A549 (cell line): ENCODE results near the gene HERPUD2. TPM values are rescaled to one million over a fixed set of nuclear protein-coding genes. Genes with fewer than 3 reads are reported as not detected.

Experiments
- ATAC-seq, 2 experiments: fragments of 200-7000 bp in 1 of 2; fragments of >200 bp in 1 of 2; cut with Nextera tagmentation in 1 of 2; cut with Tn5 transposase in 1 of 2; 3 replicates each; pipeline versions ENCODE4 v1.8.0 to v1.9.1; 2018 to 2020; ENCODE audit warnings: mild to moderate bottlenecking in 1 of 2, moderate library complexity in 1 of 2
- CTCF ChIA-PET: fragments of 300-600 bp; sonication (Branson Sonifier 250); formaldehyde crosslinking; extraction: SDS; loops from one replicate; lab custom pipeline; 2021; ENCODE audit warnings: antibody characterized with exemption, inconsistent platforms; lab: Yijun Ruan, JAX
- POLR2A ChIA-PET: fragments of 350-600 bp; formaldehyde crosslinking; extraction: SDS; loops from one replicate; lab custom pipeline; 2021; ENCODE audit warnings: antibody characterized with exemption, inconsistent platforms; lab: Yijun Ruan, JAX
- DNase-seq, 2 experiments: peaks; one replicate each; pipeline versions ENCODE4 v3.0.0 to v3.0.0-alpha.2; 2011 to 2016; ENCODE audit warnings: low read depth in 1 of 2, low spot score in 1 of 2
- FAIRE-seq: peaks from 2 replicates; lab custom pipeline; 2011; peaks lifted over from hg19 to GRCh38; lab: Jason Lieb, UNC
- H3K27ac ChIP-seq, 2 experiments: fragments of >200 bp; sonication (Bioruptor Twin); formaldehyde crosslinking; 3 replicates each; pipeline ENCODE4 v1.5.1; 2016 to 2017
- H3K4me1 ChIP-seq: fragments of >200 bp; sonication (Bioruptor Twin); formaldehyde crosslinking; 3 replicates; pipeline ENCODE4 v1.6.1; 2016
- H3K4me2 ChIP-seq: fragments of >200 bp; sonication (Bioruptor Twin); formaldehyde crosslinking; 3 replicates; pipeline ENCODE4 v1.6.1; 2016
- H3K4me3 ChIP-seq: fragments of >200 bp; sonication (Bioruptor Twin); formaldehyde crosslinking; 3 replicates; pipeline ENCODE4 v1.5.1; 2016
- H3K9me3 ChIP-seq: fragments of >200 bp; sonication (Bioruptor Twin); formaldehyde crosslinking; 3 replicates; pipeline ENCODE4 v1.6.1; 2016
- ATOH8 ChIP-seq: fragments of 250-450 bp; sonication (Bioruptor Pico); IDR thresholded peaks from 2 replicates; pipeline ENCODE4 v1.5.0; 2020; ENCODE audit warnings: low read depth, mild to moderate bottlenecking, moderate library complexity
- CBX8 ChIP-seq: fragments of 200-600 bp; sonication (generic); IDR thresholded peaks from 2 replicates; pipeline ENCODE4 v1.6.1; 2016
- EP300 ChIP-seq, 2 experiments: fragments of >200 bp; sonication (Bioruptor Twin); formaldehyde crosslinking; IDR thresholded peaks; 2 replicates in 1 of 2; 3 replicates in 1 of 2; pipeline ENCODE4 v1.6.1; 2016 to 2017
- ESRRA ChIP-seq: fragments of 150-350 bp; IDR thresholded peaks from 2 replicates; pipeline ENCODE4 v1.6.1; 2014; ENCODE audit warnings: mild to moderate bottlenecking, low read length, borderline replicate concordance
- HDAC2 ChIP-seq: fragments of 200-600 bp; sonication (generic); IDR thresholded peaks from 2 replicates; pipeline ENCODE4 v1.6.1; 2016
- HOXB13 ChIP-seq: fragments of 250-450 bp; sonication (Bioruptor Pico); IDR thresholded peaks from 2 replicates; pipeline ENCODE4 v1.5.0; 2020; ENCODE audit warnings: low read depth, mild to moderate bottlenecking, moderate library complexity
- KDM1A ChIP-seq: fragments of 200-600 bp; sonication (generic); IDR thresholded peaks from 2 replicates; pipeline ENCODE4 v1.6.1; 2016; ENCODE audit warnings: low read depth, mild to moderate bottlenecking
- MAFK ChIP-seq: fragments of 450-650 bp; IDR thresholded peaks from 2 replicates; pipeline ENCODE4 v1.6.1; 2014; ENCODE audit not compliant: partially characterized antibody
- MAZ ChIP-seq: fragments of 150-350 bp; IDR thresholded peaks from 2 replicates; pipeline ENCODE4 v1.6.1; 2014; ENCODE audit warnings: antibody characterized with exemption, low read depth, low read length, borderline replicate concordance
- NPAS2 ChIP-seq: fragments of 250-450 bp; sonication (Bioruptor Pico); IDR thresholded peaks from 2 replicates; pipeline ENCODE4 v1.8.0; 2022; ENCODE audit warnings: mild to moderate bottlenecking, moderate library complexity, borderline replicate concordance
- POLR2A ChIP-seq: IDR thresholded peaks from 2 replicates; pipeline ENCODE4 v1.6.1; 2012; ENCODE audit warnings: mild to moderate bottlenecking, low read length
- RARB ChIP-seq: fragments of 250-450 bp; sonication (Bioruptor Pico); IDR thresholded peaks from 2 replicates; pipeline ENCODE4 v1.8.0; 2021; ENCODE audit warnings: mild to moderate bottlenecking, moderate library complexity
- REST ChIP-seq: fragments of 200-600 bp; sonication (generic); IDR thresholded peaks from 2 replicates; pipeline ENCODE4 v1.6.1; 2016; ENCODE audit warnings: antibody characterized with exemption, mild to moderate bottlenecking, moderate library complexity
- RFX5 ChIP-seq: fragments of 450-650 bp; IDR thresholded peaks from 2 replicates; pipeline ENCODE4 v1.7.1; 2014; ENCODE audit warnings: antibody characterized with exemption, mild to moderate bottlenecking, moderate library complexity
- RNF2 ChIP-seq: fragments of 200-600 bp; sonication (generic); IDR thresholded peaks from 2 replicates; pipeline ENCODE4 v1.6.1; 2016; ENCODE audit warnings: low read depth, mild to moderate bottlenecking, antibody characterized with exemption, moderate library complexity, borderline replicate concordance
- SREBF2 ChIP-seq: fragments of 450-650 bp; IDR thresholded peaks from 2 replicates; pipeline ENCODE4 v1.6.1; 2014; ENCODE audit warnings: mild to moderate bottlenecking, moderate library complexity
- ZFP36 ChIP-seq: fragments of 450-650 bp; IDR thresholded peaks from 2 replicates; pipeline ENCODE4 v1.6.1; 2014; ENCODE audit warnings: borderline replicate concordance; ENCODE audit not compliant: partially characterized antibody
- ZSCAN20 ChIP-seq: fragments of 250-450 bp; sonication (Bioruptor Pico); IDR thresholded peaks from 2 replicates; pipeline ENCODE4 v1.8.0; 2022; ENCODE audit warnings: mild to moderate bottlenecking, moderate library complexity
- WGBS: methylation state at CpG from one replicate; pipeline ENCODE4 v1.1.6; 2017; ENCODE audit errors: missing lambda C conversion rate; 5-methylcytosine and 5-hydroxymethylcytosine counted together
- polyA plus RNA-seq, 4 experiments: library from polyadenylated mRNA; depleted of rRNA in 3 of 4; stranded (reverse); fragments of >200 nt; fragmentation: RNase III in 1 of 4; extraction: RNeasy Plus Mini Kit Qiagen cat#74134 plus additional on column Dnase treatment in 1 of 4; gene quantifications; 2 replicates in 3 of 4; 3 replicates in 1 of 4; pipeline ENCODE4 v1.2.3, GENCODE V29; 2011 to 2017
- TF ChIP-seq, protein P1 (sequence below): fragments of >200 bp; sonication (Bioruptor Twin); formaldehyde crosslinking; IDR thresholded peaks from 3 replicates; pipeline ENCODE4 v1.6.1; 2016

The HERPUD2 gene
- polyA plus RNA-seq, 2 of the 4 experiments (the other 2 are of a cell fraction), result 13.2 to 34.8 TPM

DNA sequence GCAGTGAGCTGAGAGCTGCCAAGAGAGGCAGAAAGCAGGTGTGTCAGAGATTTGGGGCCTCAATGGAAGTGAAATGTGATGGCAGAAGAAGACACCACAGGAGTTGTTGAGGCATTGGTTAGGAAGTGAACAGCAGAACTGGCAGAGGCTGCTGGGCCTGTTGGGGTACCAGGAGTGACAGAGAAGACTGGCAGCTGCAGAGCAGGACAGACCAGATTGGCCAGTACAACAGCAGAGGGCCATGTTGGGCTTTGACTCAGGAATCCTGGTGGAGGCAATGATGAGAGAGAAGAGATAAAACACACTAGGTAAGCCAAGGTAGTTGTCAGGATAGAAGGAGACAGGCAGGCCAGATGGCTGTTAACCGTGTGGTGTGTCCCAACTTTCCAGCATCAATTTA is 19.9 kb upstream of the HERPUD2 start:
- Histone ChIP-seq H3K4me1 (peaks cover 16% of the 10 kb centered on the region; the same call in 2 of the 3 replicates), H3K27ac (no peak overlapping the region), H3K4me2 (no peak overlapping the region), H3K4me3 (no peak overlapping the region), H3K9me3 (no peaks in the 10 kb centered on the region)
- 68% methylated on average over 1 of the region's 1 CpG for WGBS
- POLR2A ChIA-PET, result no interaction called here
- ATAC-seq, result peak; percentile 39 to 56; a peak in 4 of 6 replicates
- no peak for FAIRE-seq
- TF ChIP-seq RARB (no peak), EP300 (IDR thresholded peaks at IDR 0.05) (no peak), RFX5 (no peak), KDM1A (no peak), CBX8 (no peak), HDAC2 (no peak), POLR2A (no peak)
- DNase-seq, result no peak
- CTCF ChIA-PET, result no interaction called here

DNA sequence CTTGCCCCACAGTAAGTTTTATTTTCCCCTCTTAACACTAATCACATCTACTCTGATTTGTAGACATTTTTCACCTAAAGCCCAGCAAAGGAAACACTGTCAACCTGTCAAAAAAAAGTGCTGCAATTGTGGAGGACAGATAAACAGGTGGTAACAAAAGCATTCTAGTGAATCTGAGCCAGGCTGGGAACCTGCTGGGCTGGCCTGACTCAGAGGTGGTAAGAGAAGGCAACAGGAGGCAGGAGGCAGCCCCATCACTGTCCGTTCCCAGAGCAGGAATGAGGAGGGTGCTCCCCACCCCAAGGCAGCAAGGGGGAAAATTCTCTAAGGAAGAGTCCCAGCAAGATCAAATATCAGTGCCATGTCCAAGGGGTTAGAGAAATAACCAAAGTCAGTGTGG is 19.5 kb upstream of the HERPUD2 start:
- DNase-seq (no peak), ATAC-seq (no peak), FAIRE-seq (no peak)
- H3K4me3 ChIP-seq, result no peak overlapping the region
- peaks cover 15% of the 10 kb centered on the region; the same call in 2 of the 3 replicates for H3K4me1 ChIP-seq
- no peak overlapping the region for H3K27ac ChIP-seq
- CTCF ChIA-PET, result interaction anchor here (1.3 kb wide), 1 partner anchor 19 kb away, joined by 3 read pairs; no protein-coding TSS in a partner anchor
- WGBS, result 80% methylated on average over 1 of the region's 1 CpG
- TF ChIP-seq ZFP36 (no peak), ESRRA (no peak), HOXB13 (CRISPR knock-in tag) (no peak), MAZ (no peak), ATOH8 (CRISPR knock-in tag) (no peak), REST (no peak), SREBF2 (no peak), RNF2 (no peak), RARB (no peak)
- TF ChIP-seq, protein P1, sequence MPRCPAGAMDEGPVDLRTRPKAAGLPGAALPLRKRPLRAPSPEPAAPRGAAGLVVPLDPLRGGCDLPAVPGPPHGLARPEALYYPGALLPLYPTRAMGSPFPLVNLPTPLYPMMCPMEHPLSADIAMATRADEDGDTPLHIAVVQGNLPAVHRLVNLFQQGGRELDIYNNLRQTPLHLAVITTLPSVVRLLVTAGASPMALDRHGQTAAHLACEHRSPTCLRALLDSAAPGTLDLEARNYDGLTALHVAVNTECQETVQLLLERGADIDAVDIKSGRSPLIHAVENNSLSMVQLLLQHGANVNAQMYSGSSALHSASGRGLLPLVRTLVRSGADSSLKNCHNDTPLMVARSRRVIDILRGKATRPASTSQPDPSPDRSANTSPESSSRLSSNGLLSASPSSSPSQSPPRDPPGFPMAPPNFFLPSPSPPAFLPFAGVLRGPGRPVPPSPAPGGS, result no peak
- no peaks in the 10 kb centered on the region for H3K9me3 ChIP-seq
- H3K4me2 ChIP-seq, result no peak overlapping the region
- POLR2A ChIA-PET, result no interaction called here

DNA sequence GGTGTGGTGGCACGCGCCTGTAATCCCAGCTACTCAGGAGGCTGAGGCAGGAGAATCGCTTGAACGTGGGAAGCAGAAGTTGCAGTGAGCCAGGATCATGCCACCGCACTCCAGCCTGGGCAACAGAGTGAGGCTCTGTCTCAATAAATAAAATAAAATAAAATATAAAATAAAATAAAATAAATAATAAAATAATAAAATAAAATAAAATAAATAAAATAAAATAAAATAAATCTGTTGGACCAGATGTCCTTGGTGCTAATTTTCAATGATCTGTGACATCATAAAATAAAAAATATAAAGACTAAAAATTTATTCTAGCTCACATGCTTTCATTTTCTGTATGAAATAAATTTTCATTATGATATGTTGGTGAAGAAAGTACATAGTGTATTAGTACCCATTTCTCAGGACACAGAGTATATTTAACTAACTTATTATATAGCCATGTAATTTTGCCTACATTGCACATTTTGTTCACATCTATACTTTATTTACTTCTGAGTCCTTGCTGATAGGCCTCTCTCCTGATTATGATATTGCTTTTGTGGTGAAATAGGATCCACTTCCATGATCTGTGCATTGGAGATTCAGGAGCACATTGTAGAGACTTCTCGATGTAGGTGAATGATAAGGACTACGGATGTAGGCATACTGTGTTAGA is 17.8 kb upstream of the HERPUD2 start:
- H3K4me3 ChIP-seq, result no peak overlapping the region
- H3K9me3 ChIP-seq, result no peaks in the 10 kb centered on the region
- H3K4me2 ChIP-seq, result no peak overlapping the region
- FAIRE-seq (no peak), ATAC-seq (no peak), DNase-seq (no peak)
- CTCF ChIA-PET, result interaction anchor here (0.7 to 7.5 kb wide), 6 partner anchors 15 to 263 kb away, joined by 3 to 81 read pairs (median 3); partner anchors contain the start of gene HERPUD2
- no peak for TF ChIP-seq ZSCAN20 (CRISPR knock-in tag)
- TF ChIP-seq NPAS2 (CRISPR knock-in tag), result no peak
- peak; percentile 90 for TF ChIP-seq MAFK
- POLR2A ChIA-PET, result interaction anchor here (1.4 kb wide), 1 partner anchor 88 kb away, joined by 3 read pairs; the partner anchor contains the start of gene SEPTIN7
- peaks cover 9% of the 10 kb centered on the region; the same call in 1 of the 3 replicates for H3K4me1 ChIP-seq
- 94% methylated on average over 7 of the region's 7 CpGs for WGBS
- H3K27ac ChIP-seq, result no peak overlapping the region
